HUES48 (cell line): ENCODE measurements around the gene RAD51B.

Experiments
- H3K27ac ChIP-seq: one replicate; pipeline ENCODE4 v1.7.0; 2013; ENCODE audit warnings: low read depth, low read length, inconsistent platforms
- H3K27me3 ChIP-seq: 2 replicates; pipeline ENCODE4 v1.6.1; 2013; ENCODE audit warnings: mild to moderate bottlenecking, low read length; ENCODE audit not compliant: control insufficient read depth, insufficient read depth
- H3K36me3 ChIP-seq: 2 replicates; pipeline ENCODE4 v1.6.1; 2013; ENCODE audit warnings: low read length; ENCODE audit not compliant: control insufficient read depth, insufficient read depth
- H3K4me1 ChIP-seq: 2 replicates; pipeline ENCODE4 v1.6.1; 2013; ENCODE audit warnings: mild to moderate bottlenecking, low read length; ENCODE audit not compliant: control insufficient read depth, insufficient read depth
- H3K4me3 ChIP-seq: 2 replicates; pipeline ENCODE4 v1.5.1; 2013; ENCODE audit warnings: mild to moderate bottlenecking, low read depth, low read length
- H3K9ac ChIP-seq: 2 replicates; pipeline ENCODE4 v1.6.1; 2013; ENCODE audit warnings: mild to moderate bottlenecking, low read depth, low read length, moderate library complexity
- H3K9me3 ChIP-seq: 2 replicates; pipeline ENCODE4 v1.6.1; 2013; ENCODE audit warnings: low read length; ENCODE audit not compliant: control insufficient read depth, insufficient read depth

RAD51B gene

GRCh38 chr14:68199554-68200151 lies 380.1 kb downstream of the RAD51B start:
- no peaks in the 10 kb centered on the region for H3K9me3 ChIP-seq
- no peaks in the 10 kb centered on the region for H3K27me3 ChIP-seq
- H3K4me1 ChIP-seq, result peaks cover 42% of the 10 kb centered on the region
- H3K36me3 ChIP-seq, result no peaks in the 10 kb centered on the region
- H3K27ac ChIP-seq, result peak overlapping the region; percentile 65
- H3K9ac ChIP-seq, result no peak overlapping the region
- H3K4me3 ChIP-seq, result no peak overlapping the region

DNA sequence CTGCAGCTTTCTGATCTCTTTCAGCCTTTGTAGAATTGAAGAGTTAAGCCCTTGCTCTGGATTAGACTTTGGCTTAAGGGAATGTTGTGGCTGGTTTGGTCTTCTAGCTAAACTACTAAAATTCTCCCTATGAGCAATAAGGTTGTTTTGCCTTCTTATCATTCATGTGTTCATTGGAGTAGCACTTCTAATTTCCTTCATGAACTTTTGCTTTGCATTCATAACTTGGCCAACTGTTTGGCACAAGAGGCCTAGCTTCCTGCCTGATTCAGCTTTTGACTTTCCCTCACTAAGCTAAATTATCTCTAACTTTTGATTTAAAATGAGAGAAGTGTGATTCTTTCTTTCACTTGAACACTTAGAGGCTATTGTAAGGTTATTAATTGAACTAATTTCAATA lies 384.3 kb downstream of the RAD51B start:
- peaks cover 24% of the 10 kb centered on the region for H3K4me1 ChIP-seq
- H3K9ac ChIP-seq, result no peak overlapping the region
- H3K27ac ChIP-seq, result no peak overlapping the region
- H3K9me3 ChIP-seq, result no peaks in the 10 kb centered on the region
- no peaks in the 10 kb centered on the region for H3K27me3 ChIP-seq
- no peak overlapping the region for H3K4me3 ChIP-seq
- no peaks in the 10 kb centered on the region for H3K36me3 ChIP-seq

DNA sequence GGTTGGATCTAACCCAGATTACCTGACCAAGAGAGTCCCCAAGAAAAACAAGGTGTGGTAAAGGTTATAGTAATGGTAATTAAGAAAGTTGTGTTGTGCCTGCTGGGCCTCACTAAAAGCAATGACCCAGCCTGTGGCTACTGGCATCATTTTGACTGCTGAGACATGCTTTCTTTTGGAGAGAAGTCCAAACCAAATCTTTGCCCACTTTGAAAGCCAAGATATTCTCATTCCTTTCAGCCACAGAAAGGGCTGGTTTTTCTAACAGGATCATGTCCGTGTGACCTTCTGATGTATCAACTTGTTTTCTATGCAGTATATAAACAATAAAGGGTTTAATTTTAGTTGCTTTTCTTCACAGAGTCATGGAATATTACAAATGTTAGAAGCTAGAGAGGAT lies 388.6 kb downstream of the RAD51B start:
- Histone ChIP-seq H3K4me1 (peaks cover 9% of the 10 kb centered on the region), H3K9me3 (no peaks in the 10 kb centered on the region), H3K27ac (no peak overlapping the region), H3K27me3 (no peaks in the 10 kb centered on the region), H3K9ac (no peak overlapping the region), H3K36me3 (no peaks in the 10 kb centered on the region), H3K4me3 (no peak overlapping the region)

DNA sequence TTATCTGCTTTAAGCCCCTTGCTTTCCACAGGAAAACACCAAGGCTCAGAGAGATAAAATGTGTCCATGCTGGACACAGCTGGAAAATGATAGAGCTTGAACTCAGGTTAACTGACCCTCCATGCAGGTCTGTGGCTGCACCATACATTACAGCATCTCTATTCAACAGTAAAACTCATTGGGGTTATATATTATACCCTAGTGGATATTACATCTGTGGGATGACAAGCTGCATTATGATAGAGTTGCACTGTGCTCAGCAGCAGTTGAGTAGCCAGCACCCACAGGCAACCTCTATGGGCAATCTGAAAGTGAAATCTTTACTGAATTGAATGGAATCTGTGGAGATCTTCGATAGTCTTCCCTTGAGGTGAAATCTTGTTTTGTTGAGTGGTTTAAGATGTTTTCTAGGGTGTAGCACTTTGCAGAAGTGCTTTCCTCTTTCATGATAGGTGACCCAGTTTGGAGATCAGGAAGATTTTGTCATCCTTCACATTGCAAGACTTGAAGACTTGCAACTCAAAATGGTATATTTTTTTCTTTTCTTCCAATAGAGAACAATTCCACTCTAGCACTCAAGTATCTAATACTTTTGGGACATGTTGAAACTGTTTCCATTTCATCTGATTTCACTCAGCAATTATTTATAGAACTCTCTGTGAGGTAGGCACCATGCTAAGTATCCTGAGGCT lies 389.2 kb downstream of the RAD51B start:
- H3K27me3 ChIP-seq, result no peaks in the 10 kb centered on the region
- H3K27ac ChIP-seq, result no peak overlapping the region
- H3K4me1 ChIP-seq, result peaks cover 9% of the 10 kb centered on the region
- no peak overlapping the region for H3K4me3 ChIP-seq
- no peaks in the 10 kb centered on the region for H3K9me3 ChIP-seq
- no peaks in the 10 kb centered on the region for H3K36me3 ChIP-seq
- H3K9ac ChIP-seq, result no peak overlapping the region

DNA sequence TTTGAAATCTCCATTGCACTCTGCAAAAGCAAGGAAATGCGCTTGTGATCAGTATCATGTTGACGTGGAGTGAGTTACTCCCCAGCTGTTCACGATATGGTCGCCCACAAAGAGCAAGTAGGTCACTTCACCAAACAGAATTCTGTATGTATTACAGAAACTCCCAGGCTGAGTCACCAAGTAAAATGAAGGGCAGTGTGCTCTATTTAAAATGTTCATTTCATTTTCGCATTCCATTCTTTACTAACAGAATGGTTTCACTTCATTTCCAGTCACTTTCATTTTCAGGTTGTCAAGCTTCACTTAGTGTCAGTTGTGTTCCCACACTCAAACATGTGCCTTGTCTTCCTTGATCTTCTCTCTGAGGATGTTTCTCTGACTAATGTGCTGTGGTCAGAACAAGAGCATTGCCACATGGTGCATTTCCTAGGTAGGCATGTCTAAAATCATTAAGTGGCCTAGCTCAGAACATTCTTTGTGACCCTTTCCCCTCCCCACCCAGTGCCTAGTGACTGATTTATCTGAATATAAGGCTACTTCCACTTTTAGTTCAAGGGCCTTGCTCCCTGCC lies 391.2 kb downstream of the RAD51B start:
- Histone ChIP-seq H3K4me1 (peaks cover 9% of the 10 kb centered on the region), H3K9ac (no peak overlapping the region), H3K36me3 (no peaks in the 10 kb centered on the region), H3K4me3 (no peak overlapping the region), H3K9me3 (no peaks in the 10 kb centered on the region), H3K27ac (no peak overlapping the region), H3K27me3 (no peaks in the 10 kb centered on the region)

DNA sequence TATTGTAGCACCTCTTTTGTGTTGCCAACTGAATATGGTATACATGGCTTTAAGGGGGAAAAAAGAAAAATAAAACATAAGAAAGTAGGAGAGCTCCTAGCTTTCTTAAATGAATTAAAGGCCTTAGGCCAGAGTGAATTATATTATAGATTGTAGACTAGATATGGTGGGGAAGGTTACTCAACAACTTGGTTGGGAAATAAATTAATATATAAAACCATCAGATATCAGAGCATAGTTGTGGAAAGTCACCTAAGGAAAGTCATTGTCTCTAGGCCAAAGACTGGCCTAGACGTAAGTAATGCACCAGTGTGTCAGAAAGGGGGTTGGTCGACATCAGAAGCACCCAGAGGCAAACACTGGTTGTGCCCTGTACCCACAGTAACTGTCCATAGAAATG lies 391.8 kb downstream of the RAD51B start:
- H3K9ac ChIP-seq, result no peak overlapping the region
- H3K4me3 ChIP-seq, result no peak overlapping the region
- H3K36me3 ChIP-seq, result no peaks in the 10 kb centered on the region
- H3K9me3 ChIP-seq, result no peaks in the 10 kb centered on the region
- H3K4me1 ChIP-seq, result peaks cover 9% of the 10 kb centered on the region
- no peak overlapping the region for H3K27ac ChIP-seq
- no peaks in the 10 kb centered on the region for H3K27me3 ChIP-seq

GRCh38 chr14:68211886-68212285 lies 392.3 kb downstream of the RAD51B start:
- H3K27ac ChIP-seq, result no peak overlapping the region
- H3K9ac ChIP-seq, result no peak overlapping the region
- H3K4me1 ChIP-seq, result peaks cover 10% of the 10 kb centered on the region
- no peak overlapping the region for H3K4me3 ChIP-seq
- no peaks in the 10 kb centered on the region for H3K27me3 ChIP-seq
- no peaks in the 10 kb centered on the region for H3K9me3 ChIP-seq
- no peaks in the 10 kb centered on the region for H3K36me3 ChIP-seq

GRCh38 chr14:68212361-68212760 lies 392.8 kb downstream of the RAD51B start:
- H3K9ac ChIP-seq, result no peak overlapping the region
- H3K27ac ChIP-seq, result no peak overlapping the region
- no peaks in the 10 kb centered on the region for H3K36me3 ChIP-seq
- peaks cover 11% of the 10 kb centered on the region for H3K4me1 ChIP-seq
- H3K4me3 ChIP-seq, result no peak overlapping the region
- H3K27me3 ChIP-seq, result no peaks in the 10 kb centered on the region
- no peaks in the 10 kb centered on the region for H3K9me3 ChIP-seq

DNA sequence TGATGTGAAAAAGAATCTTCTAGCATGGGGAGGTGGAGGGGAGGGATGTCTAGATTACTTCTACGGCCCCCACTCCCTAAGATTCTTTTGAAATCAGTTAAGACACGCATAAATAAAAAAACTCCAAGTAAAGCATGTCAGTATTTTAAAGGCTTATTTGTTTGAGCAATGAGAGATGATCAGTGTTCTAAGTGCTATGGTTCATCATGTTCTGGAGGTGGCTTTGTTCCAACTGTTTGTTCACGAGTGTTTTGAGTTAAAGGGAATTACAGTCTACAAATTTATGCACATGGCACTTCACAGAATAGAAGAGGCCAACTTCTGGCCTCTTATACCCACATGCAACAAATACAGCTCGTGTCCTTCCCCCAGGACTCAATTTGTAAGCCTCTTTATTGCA lies 394.9 kb downstream of the RAD51B start:
- H3K9me3 ChIP-seq, result no peaks in the 10 kb centered on the region
- no peaks in the 10 kb centered on the region for H3K36me3 ChIP-seq
- H3K4me3 ChIP-seq, result no peak overlapping the region
- H3K27ac ChIP-seq, result no peak overlapping the region
- no peaks in the 10 kb centered on the region for H3K27me3 ChIP-seq
- no peak overlapping the region for H3K9ac ChIP-seq
- peaks cover 2% of the 10 kb centered on the region; the same call in 1 of the 2 replicates for H3K4me1 ChIP-seq

DNA sequence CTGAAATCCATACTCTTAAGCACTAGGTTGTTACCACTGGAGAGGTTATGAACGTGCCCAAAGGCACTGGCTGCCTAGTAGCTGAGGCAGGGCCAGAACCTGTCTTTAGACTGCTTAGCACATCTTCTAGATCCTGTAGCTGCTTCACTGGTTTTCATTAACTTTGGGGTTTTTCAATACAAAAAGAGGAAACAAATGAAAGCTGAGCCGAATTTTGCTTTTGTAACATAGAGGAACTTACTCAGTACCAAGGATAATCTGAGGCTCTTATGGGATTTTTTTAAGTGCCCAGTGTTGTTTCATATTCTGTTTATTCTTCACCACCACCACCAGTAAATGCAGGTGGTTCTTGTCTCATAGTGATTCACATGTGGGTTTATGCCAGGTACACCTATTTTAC lies 396.1 kb downstream of the RAD51B start:
- Histone ChIP-seq H3K36me3 (no peaks in the 10 kb centered on the region), H3K27ac (no peak overlapping the region), H3K4me1 (peaks cover 2% of the 10 kb centered on the region; the same call in 1 of the 2 replicates), H3K9me3 (no peaks in the 10 kb centered on the region), H3K9ac (no peak overlapping the region), H3K4me3 (no peak overlapping the region), H3K27me3 (no peaks in the 10 kb centered on the region)

GRCh38 chr14:68216079-68216478 lies 396.5 kb downstream of the RAD51B start:
- Histone ChIP-seq H3K9ac (no peak overlapping the region), H3K36me3 (no peaks in the 10 kb centered on the region), H3K27me3 (no peaks in the 10 kb centered on the region), H3K9me3 (no peaks in the 10 kb centered on the region), H3K4me1 (peaks cover 2% of the 10 kb centered on the region; the same call in 1 of the 2 replicates), H3K4me3 (no peak overlapping the region), H3K27ac (no peak overlapping the region)
